ENCODE data around the gene TMEM108.

- TF ChIP-seq CTCF (IDR thresholded peaks at IDR 0.05; ENCODE audit: low read length) (no peak), EZH2 (IDR thresholded peaks at IDR 0.05; ENCODE audit: borderline replicate concordance, low read length) (no peak)
Observed at GRCh38 chr3:133152681-133153220, 114.6 kb downstream of the TMEM108 start.

All from OCI-LY1 (cell line).